SHP77 treated with DMSO at 0.1 percent for 48 hours (cell line): ENCODE data around the gene ZNF610.

Experiments used
- DNase-seq: peaks from one replicate; lab custom pipeline; 2025; lab: John Stamatoyannopoulos, UW

ZNF610 gene

GRCh38 chr19:52397310-52398080 is 61.5 kb downstream of the ZNF610 start, which contains the start of gene ZNF528:
ZNF528 (plus strand) TSS chr19:52397849; CDS start chr19:52402014, 4,165 bp downstream.
- DNase-seq, result peak; percentile 36

DNA sequence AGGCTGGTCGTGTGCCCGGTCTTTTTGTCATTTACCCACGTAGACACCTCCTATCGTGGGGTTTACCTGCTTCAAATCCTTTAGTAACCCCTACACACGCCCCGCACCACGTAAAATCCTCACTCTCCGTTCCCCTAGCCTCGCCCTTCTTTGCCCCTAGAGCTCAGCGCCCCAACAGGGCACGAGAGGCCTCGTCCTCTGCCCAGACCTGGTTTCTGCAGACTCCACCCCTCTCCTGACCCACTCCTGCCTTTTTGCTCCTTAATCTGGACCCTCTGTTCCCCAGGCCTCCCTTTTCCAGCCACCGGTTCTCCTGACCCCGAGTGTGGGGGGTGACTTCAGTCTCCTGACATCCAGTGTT is 62.0 kb downstream of the ZNF610 start:
- DNase-seq, result no peak

GRCh38 chr19:52410276-52410675 is 74.2 kb downstream of the ZNF610 start:
- no peak for DNase-seq

DNA sequence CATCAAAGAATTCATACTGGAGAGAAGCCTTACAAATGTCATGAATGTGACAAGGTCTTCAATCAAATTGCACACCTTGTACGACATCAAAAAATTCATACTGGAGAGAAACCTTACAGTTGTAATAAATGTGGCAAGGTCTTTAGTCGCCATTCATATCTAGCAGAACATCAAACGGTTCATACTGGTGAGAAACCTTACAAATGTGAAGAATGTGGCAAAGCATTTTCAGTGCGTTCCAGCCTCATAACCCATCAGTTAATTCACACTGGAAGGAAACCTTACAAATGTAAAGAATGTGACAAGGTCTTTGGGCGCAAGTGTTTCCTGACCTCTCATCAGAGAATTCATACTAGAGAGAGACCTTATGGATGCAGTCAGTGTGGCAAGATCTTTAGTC is 79.7 kb downstream of the ZNF610 start:
- DNase-seq, result no peak
